AG04450 (cell line): ENCODE results near the gene TMEM170A. TPM values are rescaled to one million over a fixed set of nuclear protein-coding genes. Genes with fewer than 3 reads are reported as not detected.
"Not testable (repeated sequence)": the region's sequence is repeated elsewhere in the genome, so short reads cannot be mapped to it uniquely, and the experiment has no call there.

ENCODE experiments used
- CTCF ChIA-PET: fragments of 300-600, 350-600 bp; formaldehyde crosslinking; extraction: SDS; loops from one replicate; lab custom pipeline; 2022; ENCODE audit warnings: antibody characterized with exemption, inconsistent platforms; lab: Charles Lee
- POLR2A ChIA-PET: fragments of 350-600 bp; formaldehyde crosslinking; extraction: SDS; loops from one replicate; lab custom pipeline; 2021; ENCODE audit warnings: antibody characterized with exemption, inconsistent platforms; lab: Yijun Ruan, JAX
- DNase-seq: peaks from one replicate; pipeline ENCODE4 v3.0.0-alpha.2; 2011; ENCODE audit warnings: low read depth, low spot score
- H3K27ac ChIP-seq: one replicate; pipeline ENCODE4 v1.5.1; 2012; ENCODE audit warnings: low read depth, low read length, control low read depth
- H3K27me3 ChIP-seq: one replicate; pipeline ENCODE4 v1.6.0; 2012; ENCODE audit warnings: low read length; ENCODE audit not compliant: control insufficient read depth, insufficient read depth
- H3K4me3 ChIP-seq: 2 replicates; pipeline ENCODE4 v1.5.1; 2011; ENCODE audit warnings: mild to moderate bottlenecking, low read depth, low read length, control low read depth
- H3K9me3 ChIP-seq: 2 replicates; pipeline ENCODE4 v1.5.1; 2012; ENCODE audit warnings: low read length; ENCODE audit not compliant: control insufficient read depth, insufficient read depth
- polyA plus RNA-seq: library from polyadenylated mRNA; depleted of rRNA; stranded (reverse); fragments of >200 nt; gene quantifications from 2 replicates; pipeline ENCODE4 v1.2.3, GENCODE V29; 2011
- TF ChIP-seq, protein P1 (sequence below): IDR thresholded peaks from 2 replicates; pipeline ENCODE4 v1.5.1; 2011; ENCODE audit warnings: low read depth, low read length, control low read depth, inconsistent platforms

Gene TMEM170A
- polyA plus RNA-seq, 1 experiment = 13.3 TPM

DNA sequence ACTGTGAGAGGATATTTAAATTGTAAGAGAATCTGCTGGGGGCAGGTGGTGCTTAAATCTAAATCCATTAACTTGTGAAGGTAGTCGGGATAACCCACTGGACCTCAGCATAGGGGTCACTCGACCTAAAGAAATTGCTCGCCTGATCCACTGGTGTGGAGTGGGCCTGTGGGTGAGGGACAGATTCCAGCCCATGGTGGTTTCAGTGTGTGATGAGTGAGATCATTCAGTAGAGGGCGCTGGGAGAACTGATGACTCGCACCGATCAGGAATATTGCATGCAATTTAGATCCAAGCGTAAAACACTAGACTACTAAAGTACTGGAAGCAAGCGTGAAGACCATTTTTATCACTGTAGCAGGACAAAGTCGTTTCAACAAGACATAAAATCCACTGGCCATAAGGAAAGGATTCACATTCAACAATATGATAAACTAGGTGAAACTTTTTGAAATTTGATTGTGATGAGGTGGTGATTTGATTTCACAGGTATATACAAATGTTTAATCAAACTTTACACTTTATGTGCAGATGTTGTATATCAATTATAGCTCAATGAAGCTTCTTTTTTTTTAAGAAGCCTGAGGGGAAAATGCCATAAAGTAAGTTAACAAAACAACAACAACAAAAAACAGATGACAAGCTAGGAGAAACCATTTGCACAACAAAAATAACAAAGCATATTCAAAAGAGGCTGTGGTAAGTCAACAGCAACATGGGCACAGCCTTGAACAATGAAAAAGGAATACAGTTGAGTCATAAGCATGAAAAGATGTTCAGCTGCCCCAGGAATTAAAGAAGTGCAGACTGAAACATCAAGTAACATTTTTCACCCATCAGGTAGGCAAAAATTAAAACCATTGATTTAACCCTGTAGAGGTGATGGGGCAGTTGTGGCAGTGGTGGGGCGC is 7.5 kb upstream of the TMEM170A start:
- POLR2A ChIA-PET = no interaction called here
- TF ChIP-seq, protein P1, sequence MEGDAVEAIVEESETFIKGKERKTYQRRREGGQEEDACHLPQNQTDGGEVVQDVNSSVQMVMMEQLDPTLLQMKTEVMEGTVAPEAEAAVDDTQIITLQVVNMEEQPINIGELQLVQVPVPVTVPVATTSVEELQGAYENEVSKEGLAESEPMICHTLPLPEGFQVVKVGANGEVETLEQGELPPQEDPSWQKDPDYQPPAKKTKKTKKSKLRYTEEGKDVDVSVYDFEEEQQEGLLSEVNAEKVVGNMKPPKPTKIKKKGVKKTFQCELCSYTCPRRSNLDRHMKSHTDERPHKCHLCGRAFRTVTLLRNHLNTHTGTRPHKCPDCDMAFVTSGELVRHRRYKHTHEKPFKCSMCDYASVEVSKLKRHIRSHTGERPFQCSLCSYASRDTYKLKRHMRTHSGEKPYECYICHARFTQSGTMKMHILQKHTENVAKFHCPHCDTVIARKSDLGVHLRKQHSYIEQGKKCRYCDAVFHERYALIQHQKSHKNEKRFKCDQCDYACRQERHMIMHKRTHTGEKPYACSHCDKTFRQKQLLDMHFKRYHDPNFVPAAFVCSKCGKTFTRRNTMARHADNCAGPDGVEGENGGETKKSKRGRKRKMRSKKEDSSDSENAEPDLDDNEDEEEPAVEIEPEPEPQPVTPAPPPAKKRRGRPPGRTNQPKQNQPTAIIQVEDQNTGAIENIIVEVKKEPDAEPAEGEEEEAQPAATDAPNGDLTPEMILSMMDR = peak; percentile 78
- no peak overlapping the region for H3K4me3 ChIP-seq
- CTCF ChIA-PET = interaction anchor here (0.6 to 5.5 kb wide), 34 partner anchors 8 to 295 kb away, joined by 3 to 53 read pairs (median 4); partner anchors contain the start of genes ADAT1, CFDP1, CHST6 and TMEM231
- H3K27ac ChIP-seq = no peak overlapping the region
- no peaks in the 10 kb centered on the region for H3K9me3 ChIP-seq
- peak; percentile 24 for DNase-seq
- no peaks in the 10 kb centered on the region for H3K27me3 ChIP-seq

DNA sequence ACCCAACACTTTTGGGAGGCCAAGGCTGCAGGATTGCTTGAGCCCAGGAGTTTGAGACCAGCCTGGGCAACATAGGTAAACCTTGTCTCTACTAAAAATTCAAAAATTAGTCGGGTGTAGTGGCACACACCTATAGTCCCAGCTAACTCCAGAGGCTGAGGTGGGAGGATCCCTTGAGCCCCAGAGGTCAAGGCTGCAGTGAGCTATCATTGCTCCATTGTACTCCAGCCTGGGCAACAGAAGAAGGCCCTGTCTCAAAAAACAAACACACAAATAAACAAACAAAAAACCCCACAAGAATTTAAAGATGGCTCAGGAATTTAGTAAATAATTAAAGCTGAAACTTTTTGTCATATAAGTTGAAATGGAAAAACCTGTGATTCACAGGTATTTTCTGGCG is 2.3 kb upstream of the TMEM170A start:
- Histone ChIP-seq H3K27ac (no peak overlapping the region), H3K27me3 (no peaks in the 10 kb centered on the region), H3K9me3 (no peaks in the 10 kb centered on the region), H3K4me3 (no peak overlapping the region)
- POLR2A ChIA-PET = interaction anchor here (0.6 kb wide), 1 partner anchor 257 kb away, joined by 3 read pairs; no protein-coding TSS in a partner anchor
- DNase-seq = no peak
- CTCF ChIA-PET = interaction anchor here (0.6 to 1.1 kb wide), 6 partner anchors 28 to 1235 kb away, joined by 3 to 9 read pairs (median 3); no protein-coding TSS in a partner anchor
- TF ChIP-seq, protein P1 = no peak

DNA sequence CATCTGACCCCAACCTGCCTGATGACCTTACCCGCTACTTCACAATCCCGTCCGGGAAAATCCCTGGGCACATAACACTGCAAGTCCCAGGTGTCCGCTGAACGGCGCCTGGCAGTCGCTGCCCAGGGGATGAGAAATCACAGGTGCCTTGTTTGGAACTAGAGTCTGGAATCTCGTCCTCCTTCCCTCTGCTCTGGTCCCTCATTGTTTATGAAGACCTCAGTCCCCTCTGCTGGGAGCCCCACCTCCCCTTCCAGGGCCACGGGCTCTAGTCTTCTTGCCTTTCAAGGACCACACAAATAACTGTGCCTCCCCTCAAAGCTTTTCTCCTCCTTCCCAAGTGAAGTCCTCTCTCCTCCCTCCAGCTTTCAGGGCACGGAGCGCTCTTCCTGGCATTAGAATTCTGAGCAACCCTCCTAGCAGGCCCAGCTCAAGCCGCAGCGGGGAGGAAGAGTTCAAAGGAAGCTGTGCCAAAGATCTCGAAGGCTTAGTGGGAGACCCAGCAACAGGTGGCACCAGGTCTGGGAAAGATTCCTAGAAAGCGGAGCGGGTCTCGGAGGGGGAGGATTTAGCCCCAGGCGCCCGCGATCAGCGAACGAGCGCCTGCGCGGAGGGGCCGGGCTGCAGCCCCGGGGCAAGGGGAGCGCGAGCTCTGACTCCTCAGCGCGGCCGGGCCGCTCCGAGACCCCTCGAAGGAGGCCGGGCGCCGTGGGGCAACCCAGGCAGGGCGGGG is 934 bp downstream of the TMEM170A start:
- H3K9me3 ChIP-seq, POLR2A ChIA-PET, DNase-seq, H3K27me3 ChIP-seq, H3K27ac ChIP-seq: not testable (repeated sequence)
- peak overlapping the region; percentile 84 for H3K4me3 ChIP-seq
- CTCF ChIA-PET = interaction anchor here (0.6 to 2.3 kb wide), 7 partner anchors 9 to 996 kb away, joined by 3 to 9 read pairs (median 4); no protein-coding TSS in a partner anchor

DNA sequence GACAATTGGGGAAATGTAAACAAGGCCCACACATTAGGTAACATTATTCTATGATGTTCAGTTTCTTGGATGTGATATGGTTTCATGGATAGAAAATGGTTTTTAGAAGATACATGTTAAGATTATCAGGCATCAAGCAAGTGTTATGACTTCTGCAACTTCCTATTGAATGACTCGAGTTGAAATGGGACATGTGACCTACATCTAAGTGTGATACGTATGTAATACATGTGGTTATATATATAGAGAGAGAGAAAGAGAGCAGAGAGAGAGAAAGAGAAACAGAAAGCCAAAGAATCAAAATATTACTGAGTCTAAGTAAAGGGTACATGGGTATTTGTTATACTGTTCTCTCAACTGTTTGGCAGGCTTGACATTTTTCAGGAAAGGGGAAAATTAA is 1.7 kb downstream of the TMEM170A start:
- ChIA-PET POLR2A (no interaction called here), CTCF (interaction anchor here (1.4 to 2.3 kb wide), 2 partner anchors 159 to 264 kb away, joined by 6 to 9 read pairs; no protein-coding TSS in a partner anchor)
- no peak for DNase-seq
- H3K4me3 ChIP-seq = peak overlapping the region; percentile 84; the same call in 1 of the 2 replicates
- no peak overlapping the region for H3K27ac ChIP-seq
- TF ChIP-seq, protein P1 = no peak
- no peaks in the 10 kb centered on the region for H3K27me3 ChIP-seq
- H3K9me3 ChIP-seq = no peaks in the 10 kb centered on the region

DNA sequence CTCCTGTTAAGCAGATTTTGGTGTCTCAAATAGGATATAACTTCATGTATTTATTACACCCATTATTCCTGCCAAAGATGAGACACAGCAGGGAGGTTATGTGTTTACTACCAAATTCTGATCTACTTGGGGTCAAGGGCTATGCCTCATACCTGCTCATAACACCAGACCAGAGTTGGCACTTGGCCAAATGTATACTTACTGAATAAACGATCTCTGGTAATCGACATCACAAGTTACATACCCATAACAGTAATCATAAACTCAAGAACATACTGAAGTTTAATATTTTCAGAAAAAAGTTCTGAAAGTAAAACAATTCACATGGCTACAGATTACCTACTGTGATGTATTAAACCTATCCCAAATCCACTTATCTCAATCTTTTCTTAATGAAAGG is 2.9 kb downstream of the TMEM170A start:
- POLR2A ChIA-PET = no interaction called here
- TF ChIP-seq, protein P1 = no peak
- DNase-seq = no peak
- Histone ChIP-seq H3K4me3 (no peak overlapping the region), H3K9me3 (no peaks in the 10 kb centered on the region), H3K27ac (no peak overlapping the region), H3K27me3 (no peaks in the 10 kb centered on the region)
- CTCF ChIA-PET = no interaction called here
